Panc1 (cell line): ENCODE data around the gene FAM227B.

Source experiments
- POLR2AphosphoS5 ChIP-seq: IDR thresholded peaks from 2 replicates; pipeline ENCODE4 v1.6.1; 2012; ENCODE audit warnings: mild to moderate bottlenecking, low read depth, low read length, moderate library complexity
- TF ChIP-seq, protein P1 (sequence below): fragments of 450-650 bp; IDR thresholded peaks from 2 replicates; pipeline ENCODE4 v1.5.1; 2017; ENCODE audit warnings: mild to moderate bottlenecking

DNA sequence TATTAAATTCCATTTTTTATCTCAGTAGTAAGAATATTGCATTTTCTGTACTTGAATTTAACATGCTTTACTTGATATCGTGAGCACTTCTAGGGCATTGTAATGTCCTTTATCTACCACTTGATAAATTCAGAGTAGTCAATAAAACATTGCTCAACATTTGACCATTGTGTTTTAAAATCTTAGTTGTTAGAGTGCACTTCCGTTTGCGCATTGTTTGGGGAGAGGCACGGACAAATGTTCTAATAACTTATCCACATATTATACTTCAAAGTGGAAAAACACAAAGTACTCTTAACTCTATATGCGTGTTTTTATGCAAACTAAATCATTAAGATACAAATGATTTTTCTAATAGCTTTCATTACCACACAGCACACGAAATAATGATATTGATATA, 419 bp downstream of the FAM227B start:
- TF ChIP-seq, protein P1, sequence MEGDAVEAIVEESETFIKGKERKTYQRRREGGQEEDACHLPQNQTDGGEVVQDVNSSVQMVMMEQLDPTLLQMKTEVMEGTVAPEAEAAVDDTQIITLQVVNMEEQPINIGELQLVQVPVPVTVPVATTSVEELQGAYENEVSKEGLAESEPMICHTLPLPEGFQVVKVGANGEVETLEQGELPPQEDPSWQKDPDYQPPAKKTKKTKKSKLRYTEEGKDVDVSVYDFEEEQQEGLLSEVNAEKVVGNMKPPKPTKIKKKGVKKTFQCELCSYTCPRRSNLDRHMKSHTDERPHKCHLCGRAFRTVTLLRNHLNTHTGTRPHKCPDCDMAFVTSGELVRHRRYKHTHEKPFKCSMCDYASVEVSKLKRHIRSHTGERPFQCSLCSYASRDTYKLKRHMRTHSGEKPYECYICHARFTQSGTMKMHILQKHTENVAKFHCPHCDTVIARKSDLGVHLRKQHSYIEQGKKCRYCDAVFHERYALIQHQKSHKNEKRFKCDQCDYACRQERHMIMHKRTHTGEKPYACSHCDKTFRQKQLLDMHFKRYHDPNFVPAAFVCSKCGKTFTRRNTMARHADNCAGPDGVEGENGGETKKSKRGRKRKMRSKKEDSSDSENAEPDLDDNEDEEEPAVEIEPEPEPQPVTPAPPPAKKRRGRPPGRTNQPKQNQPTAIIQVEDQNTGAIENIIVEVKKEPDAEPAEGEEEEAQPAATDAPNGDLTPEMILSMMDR: no peak
- no peak for TF ChIP-seq POLR2AphosphoS5
